HepG2 (cell line): ENCODE results near the gene CFAP69. TPM values are rescaled to one million over a fixed set of nuclear protein-coding genes. Genes with fewer than 3 reads are reported as not detected.

Source experiments
- ATF2 ChIP-seq: sonication (generic); formaldehyde crosslinking; IDR thresholded peaks from 2 replicates; pipeline ENCODE4 v1.4.0; 2020; ENCODE audit warnings: missing genetic modification reagents
- FLYWCH1 ChIP-seq: sonication (generic); formaldehyde crosslinking; IDR thresholded peaks from 2 replicates; pipeline ENCODE4 v1.8.1; 2023; ENCODE audit warnings: mild to moderate bottlenecking, missing genetic modification reagents
- GPN1 ChIP-seq: sonication (generic); formaldehyde crosslinking; IDR thresholded peaks from 2 replicates; pipeline ENCODE4 v1.5.1; 2020; ENCODE audit warnings: missing genetic modification reagents, borderline replicate concordance
- NFAT5 ChIP-seq: sonication (generic); formaldehyde crosslinking; IDR thresholded peaks from 2 replicates; pipeline ENCODE4 v1.4.0; 2020; ENCODE audit warnings: missing genetic modification reagents
- SIN3A ChIP-seq: IDR thresholded peaks from 2 replicates; pipeline ENCODE4 v1.6.1; 2011; ENCODE audit warnings: low read depth, mild to moderate bottlenecking, control low read depth, low read length, borderline replicate concordance
- SIX4 ChIP-seq: sonication (generic); formaldehyde crosslinking; IDR thresholded peaks from 2 replicates; pipeline ENCODE4 v1.4.0; 2020; ENCODE audit warnings: missing genetic modification reagents
- SOX13 ChIP-seq, 3 experiments: fragments of 450-650 bp in 1 of 3; sonication (generic) in 1 of 3; formaldehyde crosslinking in 1 of 3; IDR thresholded peaks in 2 of 3; conservative IDR thresholded peaks in 1 of 3; 2 replicates each; pipeline versions ENCODE4 v1.5.0 to v1.6.1; 2016 to 2020; ENCODE audit warnings: antibody characterized with exemption in 1 of 3, mild to moderate bottlenecking in 1 of 3, missing compliant biosample characterization in 1 of 3, missing genetic modification reagents in 1 of 3, moderate library complexity in 1 of 3
- TERF1 ChIP-seq: sonication (generic); formaldehyde crosslinking; IDR thresholded peaks from 2 replicates; pipeline ENCODE4 v1.8.0; 2022; ENCODE audit warnings: mild to moderate bottlenecking, missing genetic modification reagents, moderate library complexity
- ZFP91 ChIP-seq: sonication (generic); formaldehyde crosslinking; IDR thresholded peaks from 2 replicates; pipeline ENCODE4 v1.9.0; 2022; ENCODE audit warnings: missing genetic modification reagents, mild to moderate bottlenecking, borderline replicate concordance
- ZNF773 ChIP-seq: sonication (generic); formaldehyde crosslinking; IDR thresholded peaks from 2 replicates; pipeline ENCODE4 v1.4.0; 2020; ENCODE audit warnings: missing genetic modification reagents, borderline replicate concordance
- ZSCAN31 ChIP-seq: sonication (generic); formaldehyde crosslinking; IDR thresholded peaks from 2 replicates; pipeline ENCODE4 v1.5.0; 2020; ENCODE audit warnings: low read depth, mild to moderate bottlenecking, missing genetic modification reagents
- ZZZ3 ChIP-seq: sonication (generic); formaldehyde crosslinking; IDR thresholded peaks from 2 replicates; pipeline ENCODE4 v1.4.0; 2020; ENCODE audit warnings: missing genetic modification reagents, mild to moderate bottlenecking, borderline replicate concordance
- polyA plus RNA-seq, 8 experiments: library from polyadenylated mRNA; depleted of rRNA in 3 of 8; stranded (reverse) in 7 of 8; unstranded in 1 of 8; fragments of >200 nt; fragmentation: Illumina TruSeq in 4 of 8; extraction: Trizol in 4 of 8; gene quantifications; 2 replicates each; pipeline versions ENCODE4 v1.2.1 to v1.2.3, GENCODE V29; 2011 to 2016; ENCODE audit warnings: low read depth in 4 of 8, missing spikeins in 1 of 8, mixed read lengths in 1 of 8; ENCODE audit not compliant: insufficient read depth in 1 of 8
- total RNA-seq, 5 experiments: library from RNA; depleted of rRNA; stranded (reverse); fragments of >200 nt; fragmentation: Illumina TruSeq; extraction: Trizol; gene quantifications; 2 replicates each; pipeline ENCODE4 v1.2.3, GENCODE V29; 2016; ENCODE audit warnings: low read depth in 1 of 5

The CFAP69 gene
- total and polyA plus RNA-seq, 2 of the 13 experiments (the other 11 are each of a cell fraction or from before 2014, with no cell fraction given), result 2.2 to 4.0 TPM

- no peak for TF ChIP-seq SOX13 (IDR thresholded peaks at IDR 0.05)
- peak in 1 of 2 experiments; percentile 27; a peak in 1 of 4 replicates for TF ChIP-seq SOX13 (CRISPR knock-in tag; conservative IDR thresholded peaks at IDR 0.05 in 1 of 2, IDR thresholded peaks at IDR 0.05 in 1 of 2)
- TF ChIP-seq ATF2 (CRISPR knock-in tag), result no peak
- TF ChIP-seq NFAT5 (CRISPR knock-in tag), result no peak
- no peak for TF ChIP-seq TERF1 (CRISPR knock-in tag)
- TF ChIP-seq ZNF773, result no peak
- no peak for TF ChIP-seq GPN1 (CRISPR knock-in tag)
- peak; percentile 100 for TF ChIP-seq ZSCAN31
- TF ChIP-seq ZFP91, result no peak
- no peak for TF ChIP-seq ZZZ3
- no peak for TF ChIP-seq FLYWCH1
- no peak for TF ChIP-seq SIN3A
- TF ChIP-seq SIX4 (CRISPR knock-in tag), result 0 out of 2 replicates have a peak, but pooled peaks have one; percentile 44
Measured at GRCh38 chr7:90222811-90223725, 21.9 kb upstream of the CFAP69 start (continued).
